GM10266 (cell line): ENCODE data around the gene CCN6.

Experiments used
- DNase-seq: peaks from one replicate; pipeline ENCODE4 v3.0.0; 2012; ENCODE audit errors: extremely low spot score
- CTCF ChIP-seq: IDR thresholded peaks from 2 replicates; pipeline ENCODE4 v1.5.1; 2012; ENCODE audit warnings: mild to moderate bottlenecking, low read depth; ENCODE audit not compliant: control insufficient read depth, insufficient read depth; ENCODE audit errors: missing control alignments

Gene CCN6

GRCh38 chr6:112029045-112029822 is 24.7 kb upstream of the CCN6 start:
- peak; percentile 83 for TF ChIP-seq CTCF
- peak; percentile 44 for DNase-seq

- TF ChIP-seq CTCF = no peak
- no peak for DNase-seq
Measured at GRCh38 chr6:112030206-112030960, 23.5 kb upstream of the CCN6 start.

- no peak for DNase-seq
- TF ChIP-seq CTCF = no peak
Measured at GRCh38 chr6:112030961-112031660, 22.8 kb upstream of the CCN6 start.

GRCh38 chr6:112031960-112032359 is 21.9 kb upstream of the CCN6 start:
- DNase-seq = no peak
- TF ChIP-seq CTCF = no peak

- no peak for DNase-seq
- no peak for TF ChIP-seq CTCF
Measured at GRCh38 chr6:112032728-112033127, 21.2 kb upstream of the CCN6 start.

GRCh38 chr6:112033791-112034615 is 19.9 kb upstream of the CCN6 start:
- TF ChIP-seq CTCF = no peak
- DNase-seq = no peak
